ENCODE results near the gene LHFPL4. TPM values are rescaled to one million over a fixed set of nuclear protein-coding genes. Genes with fewer than 3 reads are reported as not detected.
A peak's percentile ranks its signal among the peaks of the same experiment; 100 is the strongest.
"Not testable (repeated sequence)": the region's sequence is repeated elsewhere in the genome, so short reads cannot be mapped to it uniquely, and the experiment has no call there.

LHFPL4 gene
- total RNA-seq: under 1 TPM in 3 of 4 donors, not detected in 1; 0.13 to 0.17 (median 0.17) TPM

DNA sequence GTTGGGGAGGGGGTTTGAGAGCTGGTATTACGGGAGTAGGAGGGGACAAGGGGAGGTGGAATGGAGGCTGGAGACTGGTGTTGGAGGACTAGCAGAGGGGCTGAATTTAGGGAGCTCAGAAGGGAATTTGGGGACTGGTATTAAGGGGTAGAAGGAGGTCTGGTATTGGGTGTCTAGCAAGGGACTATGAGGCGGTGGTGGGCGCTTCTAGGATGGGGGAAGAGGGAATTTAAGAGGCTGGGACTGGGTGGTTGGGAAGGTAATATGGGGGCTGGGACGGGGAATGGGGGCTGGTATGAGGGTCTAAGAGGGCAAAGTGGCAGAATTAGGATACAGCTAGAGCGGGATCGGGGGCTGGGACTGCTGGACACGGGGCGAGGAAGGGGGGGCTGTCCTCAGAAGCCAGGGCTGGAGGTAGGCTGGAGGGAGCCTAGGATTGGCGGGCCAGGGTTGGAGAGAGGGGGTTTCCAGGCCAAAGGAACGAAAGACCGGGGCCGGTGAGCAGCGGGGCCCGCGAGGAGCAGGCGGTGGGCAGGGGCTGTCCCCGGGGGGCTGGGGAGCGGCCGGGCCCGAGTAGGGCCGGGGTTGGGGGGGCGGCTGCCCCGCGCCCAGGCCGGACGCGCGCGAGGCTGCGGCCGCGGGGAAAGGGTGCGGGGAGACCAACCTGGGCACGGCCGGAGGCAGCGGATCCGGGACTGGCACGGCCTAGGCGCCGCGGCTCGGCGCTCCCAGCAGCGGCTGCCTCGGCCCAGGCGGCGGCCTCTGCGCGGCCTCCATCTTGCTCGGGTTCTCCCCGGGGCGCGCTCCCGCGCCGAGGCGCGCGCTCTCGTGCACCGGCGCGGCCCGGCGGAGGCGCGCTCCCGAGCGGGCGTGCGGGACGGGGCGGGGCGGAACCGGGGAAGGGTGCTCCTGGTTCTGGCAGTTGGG lies at the start of gene LHFPL4:
LHFPL4 (minus strand) TSS at position 802 of the 927 bp plus-strand sequence. CDS start 1,143 bp downstream, outside the sequence.
- Histone ChIP-seq H3K4me3 (peak within 1 kb of the TSS in 2 of 4 donors; percentile 12 to 23), H3K36me3 (no peaks in the 10 kb centered on the region), H3K9me3 (no peaks in the 10 kb centered on the region), H3K27me3 (peaks cover 0 to 66% (median 22%) of the 10 kb centered on the region in 4 donors), H3K27ac (replicated peaks in 1 of 4) (no peak within 1 kb of the TSS), H3K4me1 (peaks cover 0 to 6% (median 4%) of the 10 kb centered on the region in 4 donors)
- 4% methylated on average over 27 of the region's 75 CpGs for WGBS
- no peak for DNase-seq (ENCODE audit: extremely low spot score)
- intact Hi-C loops (cut with DNase I): no loop called here
- TF ChIP-seq POLR2A (IDR thresholded peaks at IDR 0.05; ENCODE audit: low read depth) (no peak), CTCF (IDR thresholded peaks at IDR 0.05) (no peak), EP300 (IDR thresholded peaks at IDR 0.05) (no peak), POLR2AphosphoS5 (IDR thresholded peaks at IDR 0.05) (no peak)

DNA sequence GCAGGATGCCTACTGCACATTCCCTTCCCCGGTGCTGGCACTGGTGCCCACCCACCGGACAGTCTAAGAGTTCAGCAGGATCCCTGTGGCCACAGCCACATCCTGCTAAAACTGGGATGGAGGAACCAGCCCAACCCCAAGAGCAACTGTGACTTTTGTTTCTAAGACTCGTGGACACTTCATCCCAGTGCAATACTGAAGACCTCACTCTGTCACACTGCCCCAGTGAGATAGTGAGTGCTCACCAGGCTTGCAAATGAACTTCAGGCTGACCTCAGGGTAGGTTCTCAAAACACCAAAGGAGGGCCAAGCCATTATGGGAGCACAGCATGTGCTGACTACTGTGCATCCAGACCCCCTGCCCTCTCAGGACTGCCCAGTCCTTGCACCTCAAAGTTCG lies 49.0 kb upstream of the LHFPL4 start:
- WGBS: 97% methylated on average over 4 of the region's 4 CpGs
- no peak for DNase-seq (ENCODE audit: extremely low spot score)
- Histone ChIP-seq H3K27me3 (peaks cover 0 to 11% (median 0%) of the 10 kb centered on the region in 4 donors), H3K4me1 (peaks cover 0 to 11% (median 10%) of the 10 kb centered on the region in 4 donors), H3K9me3 (peaks cover 0 to 19% (median 15%) of the 10 kb centered on the region in 4 donors), H3K36me3 (no peaks in the 10 kb centered on the region), H3K4me3 (no peak overlapping the region), H3K27ac (replicated peaks in 1 of 4) (no peak overlapping the region)
- TF ChIP-seq POLR2AphosphoS5 (IDR thresholded peaks at IDR 0.05): no peak
- TF ChIP-seq POLR2A (IDR thresholded peaks at IDR 0.05; ENCODE audit: low read depth): no peak
- no peak for TF ChIP-seq EP300 (IDR thresholded peaks at IDR 0.05)
- no peak for TF ChIP-seq CTCF (IDR thresholded peaks at IDR 0.05)
- intact Hi-C loops (cut with DNase I): no loop called here

DNA sequence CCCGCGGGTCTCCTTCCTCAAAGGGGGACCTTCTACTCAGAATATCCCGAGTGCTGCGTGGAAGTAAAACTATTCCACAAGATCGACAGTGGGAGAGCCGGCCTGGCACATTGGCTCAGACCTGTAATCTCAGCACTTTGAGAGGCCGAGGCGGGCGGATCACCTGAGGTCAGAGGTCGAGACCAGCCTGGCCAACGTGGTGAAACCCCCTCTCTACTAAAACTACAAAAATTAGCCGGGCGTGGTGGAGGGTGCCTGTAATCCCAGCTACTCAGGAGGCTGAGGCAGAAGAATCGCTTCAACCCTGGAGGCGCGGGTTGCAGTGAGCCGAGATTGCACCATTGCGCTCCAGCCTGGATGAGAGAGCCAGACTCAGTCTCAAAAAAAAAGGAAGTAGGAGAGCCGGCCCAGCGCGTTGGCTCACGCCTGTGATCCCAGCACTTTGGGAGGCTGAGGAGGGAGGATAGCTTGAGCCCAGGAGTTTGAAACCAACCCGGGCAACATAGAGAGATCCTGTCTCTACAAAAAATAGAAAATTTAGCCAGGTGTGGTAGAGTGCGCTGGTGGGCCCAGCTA lies 47.5 kb upstream of the LHFPL4 start:
- Histone ChIP-seq H3K4me1 (peaks cover 0 to 11% (median 10%) of the 10 kb centered on the region in 4 donors), H3K27me3 (peaks cover 0 to 11% (median 0%) of the 10 kb centered on the region in 4 donors), H3K9me3 (peaks cover 0 to 18% (median 11%) of the 10 kb centered on the region in 4 donors), H3K4me3 (peak overlapping the region; percentile 42 to 53 (median 43))
- WGBS: 97% methylated on average over 13 of the region's 24 CpGs
- H3K27ac ChIP-seq (replicated peaks in 1 of 4); H3K36me3 ChIP-seq; DNase-seq (ENCODE audit: extremely low spot score); intact Hi-C loops (cut with DNase I): not testable (repeated sequence)

GRCh38 chr3:9600597-9600996 lies 47.0 kb upstream of the LHFPL4 start:
- TF ChIP-seq CTCF (IDR thresholded peaks at IDR 0.05) (no peak), POLR2AphosphoS5 (IDR thresholded peaks at IDR 0.05) (no peak), POLR2A (IDR thresholded peaks at IDR 0.05; ENCODE audit: low read depth) (no peak), EP300 (IDR thresholded peaks at IDR 0.05) (no peak)
- peak overlapping the region; percentile 42 to 53 (median 43) for H3K4me3 ChIP-seq
- H3K4me1 ChIP-seq: peaks cover 0 to 11% (median 10%) of the 10 kb centered on the region in 4 donors
- DNase-seq (ENCODE audit: extremely low spot score): no peak
- no peak overlapping the region for H3K27ac ChIP-seq (replicated peaks in 1 of 4)
- peaks cover 0 to 11% (median 0%) of the 10 kb centered on the region in 4 donors for H3K27me3 ChIP-seq
- H3K9me3 ChIP-seq: peaks cover 0 to 17% (median 7%) of the 10 kb centered on the region in 4 donors
- intact Hi-C loops (cut with DNase I): no loop called here
- WGBS: 16% methylated on average over 5 of the region's 42 CpGs
- H3K36me3 ChIP-seq: no peaks in the 10 kb centered on the region

All from esophagus muscularis mucosa (tissue), 4 donors.